Measurements from ENCODE around the gene NME8.
A peak's percentile ranks its signal among the peaks of the same experiment; 100 is the strongest.

NME8 gene

DNA sequence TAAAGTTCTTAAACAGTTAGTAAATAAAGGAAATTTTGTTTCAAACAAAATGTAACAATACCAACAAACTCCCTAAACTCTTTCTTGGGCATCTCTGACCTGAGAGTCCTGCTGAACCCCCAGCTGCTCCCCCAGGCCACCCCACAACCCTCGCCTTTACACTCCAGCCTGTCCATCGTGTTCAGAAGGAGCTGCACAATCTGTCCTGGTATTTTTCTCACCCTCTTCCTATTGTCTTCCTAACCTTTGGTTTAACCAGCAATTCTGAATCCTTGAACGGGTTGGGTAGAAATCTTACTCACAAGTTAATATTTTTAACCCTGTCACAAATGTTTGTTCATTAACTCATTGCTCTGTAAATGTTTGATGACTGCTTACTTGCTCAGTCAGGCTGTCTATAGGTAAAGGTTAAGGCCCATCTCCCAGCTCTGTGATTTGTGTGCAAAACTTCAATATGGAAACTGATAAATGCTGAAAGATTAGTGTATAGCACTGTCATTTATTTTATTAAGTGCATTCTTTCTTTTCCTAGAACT is 51.4 kb downstream of the NME8 start:
- DNase-seq (ENCODE audit: low spot score) = no peak

DNA sequence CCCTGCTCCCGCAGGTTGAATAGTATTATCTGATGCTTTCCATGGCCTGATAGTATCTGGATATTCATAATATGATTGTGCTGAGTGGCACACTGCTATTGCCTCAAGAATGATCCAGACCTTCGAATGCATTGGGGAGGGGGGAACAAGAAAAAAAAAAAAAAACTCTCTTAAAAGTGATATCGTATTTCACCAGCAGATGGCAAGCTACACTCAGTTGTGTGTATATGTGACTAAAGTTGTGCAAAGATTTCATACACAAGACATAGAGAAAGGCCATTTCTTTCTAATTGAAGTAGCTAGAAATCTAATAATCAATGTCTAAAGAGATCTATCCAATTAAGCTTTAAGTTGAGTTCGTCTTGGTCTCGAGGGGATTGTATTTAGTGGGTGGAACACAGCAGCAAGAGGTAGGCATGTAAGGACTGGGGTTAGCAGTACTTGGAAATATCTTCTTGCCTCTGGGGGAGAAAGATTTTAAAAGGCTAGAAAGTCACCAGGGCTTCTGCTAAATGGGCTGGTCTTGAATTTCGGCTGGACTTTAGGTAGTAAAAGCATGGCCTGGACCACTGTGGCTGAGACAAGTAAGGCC is 52.9 kb downstream of the NME8 start:
- peak; percentile 43 for DNase-seq (ENCODE audit: low spot score)

DNA sequence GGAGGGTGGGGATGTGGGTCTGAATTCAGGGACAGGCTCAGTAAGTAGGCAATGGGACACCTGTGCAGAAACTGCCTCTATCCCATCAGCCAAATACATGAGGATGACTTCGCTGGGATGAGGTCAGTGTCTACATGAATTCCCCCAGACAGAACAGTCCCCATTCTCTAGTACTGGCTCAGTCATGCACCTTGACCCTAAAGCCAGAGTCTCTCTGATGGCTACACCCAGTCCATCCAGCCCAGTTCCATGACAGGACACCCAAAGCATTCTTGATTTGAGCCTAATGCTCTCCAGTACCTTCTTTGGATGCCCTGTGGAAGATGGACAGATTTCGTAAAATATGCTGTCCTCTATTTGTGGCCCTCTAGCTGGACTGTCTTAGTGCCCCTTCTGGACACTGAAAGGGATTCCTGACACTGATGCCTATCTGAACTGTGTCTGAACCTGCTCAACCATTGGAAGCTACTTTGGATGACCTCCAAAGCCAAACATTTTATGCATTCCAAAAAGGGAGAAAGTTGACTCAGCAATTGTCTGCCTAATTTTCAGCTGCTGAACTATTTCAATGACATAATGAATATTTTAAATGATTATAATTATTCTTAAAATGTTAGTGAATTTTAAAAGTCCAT is 53.6 kb downstream of the NME8 start:
- no peak for DNase-seq (ENCODE audit: low spot score)

DNA sequence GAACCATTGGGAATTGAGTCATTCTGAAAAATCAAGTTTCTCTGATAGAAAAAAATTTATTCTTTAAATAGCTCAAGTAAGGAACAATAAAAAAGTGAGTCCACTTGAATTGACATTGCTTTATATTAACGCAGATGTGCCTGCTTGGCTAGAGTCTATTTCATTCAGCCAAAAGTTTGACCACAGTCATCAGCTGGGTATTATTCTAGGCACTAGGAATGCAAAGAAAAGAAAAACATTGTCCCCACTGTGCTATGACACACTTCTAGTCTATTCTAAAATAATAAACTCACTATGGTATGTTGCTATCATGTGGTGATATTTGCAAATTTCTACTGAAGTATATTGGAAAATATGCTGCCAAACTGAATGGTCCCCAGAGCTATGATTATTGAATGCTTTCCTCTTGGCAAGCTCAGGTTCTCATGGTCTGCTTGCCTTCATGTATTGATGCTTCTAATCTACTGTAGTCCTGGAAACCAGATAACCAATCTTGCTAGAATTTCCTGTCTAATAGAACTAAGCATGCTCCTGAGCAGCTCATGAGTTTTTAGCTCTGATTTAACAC is 59.9 kb downstream of the NME8 start:
- DNase-seq (ENCODE audit: low spot score) = no peak

DNA sequence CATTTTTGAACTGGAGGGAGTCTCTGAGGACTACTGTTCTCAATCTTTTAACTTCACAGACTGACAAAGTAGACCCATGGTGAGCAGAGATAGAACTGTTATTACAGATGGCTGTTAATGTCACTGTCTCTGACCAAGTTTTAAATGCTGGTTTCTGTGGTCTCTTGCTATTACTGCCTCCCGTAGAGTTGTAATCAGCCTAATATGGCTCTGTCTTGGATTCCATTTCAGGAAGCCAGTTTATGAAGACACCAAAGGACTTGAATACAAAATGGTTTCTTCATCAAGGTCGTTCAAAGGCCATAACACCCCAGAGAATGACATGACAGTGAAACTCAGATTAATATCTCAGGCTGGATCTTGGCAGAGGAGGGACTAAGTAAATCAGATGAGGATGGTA is 64.4 kb downstream of the NME8 start:
- DNase-seq (ENCODE audit: low spot score) = no peak

DNA sequence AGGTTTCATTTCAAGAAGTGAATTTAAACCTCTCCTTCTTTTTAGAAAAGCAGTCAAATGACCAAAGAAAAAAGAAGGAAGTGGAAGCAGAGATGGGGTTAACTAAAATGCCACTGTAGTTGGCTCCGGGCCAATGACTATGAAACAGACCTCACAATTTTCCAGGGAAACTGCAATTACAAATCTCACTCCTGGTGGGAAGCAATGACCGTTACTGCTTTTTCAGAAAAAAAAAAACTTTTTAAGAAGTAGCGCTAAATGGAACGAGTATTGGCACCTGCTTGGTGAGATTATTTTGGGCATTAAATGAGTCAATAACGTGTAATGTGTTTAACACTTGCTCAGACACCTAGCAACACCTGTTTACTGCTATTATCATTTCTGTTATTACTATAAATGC is 67.0 kb downstream of the NME8 start:
- DNase-seq (ENCODE audit: low spot score) = no peak

DNA sequence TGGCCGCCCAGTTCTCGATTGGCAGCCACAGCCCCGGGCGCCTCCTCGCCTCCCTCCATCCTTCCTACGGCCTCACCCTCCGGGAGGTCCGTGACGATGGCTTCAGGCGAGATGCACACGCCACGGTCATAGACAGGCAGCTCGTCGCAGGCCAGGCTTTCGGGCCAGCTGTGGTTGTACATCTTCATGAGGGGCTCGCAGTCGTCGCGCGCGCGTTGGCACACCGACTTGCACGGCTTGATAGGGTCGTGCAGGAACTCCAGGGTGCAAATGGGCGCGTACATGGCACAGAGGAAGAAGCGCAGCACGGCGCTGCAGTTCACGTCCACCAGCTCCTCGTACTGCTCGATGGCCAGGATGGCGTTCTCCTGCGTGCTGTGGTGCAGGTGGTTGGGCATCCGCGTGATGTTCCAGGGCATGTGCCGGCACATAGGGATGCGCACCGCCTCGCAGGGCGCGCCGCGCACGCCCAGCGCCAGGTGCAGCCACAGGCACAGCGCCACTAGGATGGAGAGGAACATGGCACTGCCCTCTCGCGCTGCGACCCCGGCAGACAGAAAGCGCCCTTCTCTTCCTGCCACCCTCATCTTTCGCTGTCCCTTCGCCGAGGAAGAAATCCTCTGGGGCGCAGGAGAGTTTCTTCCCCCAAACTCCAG is 67.7 kb downstream of the NME8 start:
- peak; percentile 59 for DNase-seq (ENCODE audit: low spot score)

DNA sequence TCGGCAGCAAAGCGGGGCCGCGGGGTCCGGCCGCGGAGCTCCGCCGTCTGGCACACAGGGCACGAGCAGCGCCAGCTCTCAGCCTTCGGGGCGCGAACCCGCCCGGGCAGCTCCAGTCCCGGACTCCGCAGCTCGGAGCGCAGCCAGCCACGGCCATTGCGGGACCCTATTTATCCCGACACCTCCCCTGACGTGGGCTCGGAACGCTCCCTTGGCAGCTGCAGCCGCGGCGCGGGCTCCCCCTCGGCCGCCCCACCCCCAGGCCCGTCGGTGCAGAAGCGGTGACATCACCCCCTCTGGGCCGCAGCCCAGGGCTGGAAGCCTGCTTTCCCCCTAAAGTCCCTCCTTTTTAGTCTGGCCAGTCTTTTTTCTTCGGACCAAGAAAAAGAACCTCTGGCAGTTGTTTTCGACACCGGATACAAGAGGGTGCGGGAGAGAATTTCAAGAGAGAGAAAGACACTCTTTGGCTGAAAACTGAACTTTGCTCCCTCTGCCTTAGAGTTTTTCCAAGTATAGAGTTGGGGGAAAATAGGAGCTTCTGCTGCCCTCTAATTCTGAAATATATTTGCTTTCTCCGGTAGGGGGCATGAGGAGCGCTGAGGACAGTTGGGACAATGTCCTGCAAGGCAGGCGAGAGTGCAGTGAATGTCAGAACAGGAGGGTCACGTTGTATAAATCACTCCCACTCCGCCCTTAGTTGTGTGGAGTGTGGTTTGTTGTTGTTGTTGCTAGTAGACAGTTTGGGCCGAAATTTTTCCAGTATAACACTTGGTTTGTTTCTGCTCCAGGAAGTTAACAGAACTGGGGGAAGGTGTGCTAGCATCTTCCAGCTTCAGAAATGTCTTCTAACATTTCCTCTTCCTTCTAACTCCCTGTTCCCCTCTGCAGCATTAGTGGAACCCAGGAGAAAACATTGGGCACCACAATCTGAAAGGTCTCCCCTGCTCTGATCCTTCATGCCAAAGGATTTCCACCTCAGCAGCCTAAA is 68.6 kb downstream of the NME8 start, which contains the start of gene SFRP4:
TSS of gene SFRP4 (minus strand) at position 145 of the 988 bp plus-strand sequence. CDS start 280 bp downstream, outside the sequence.
- peak; percentile 58 for DNase-seq (ENCODE audit: low spot score)

DNA sequence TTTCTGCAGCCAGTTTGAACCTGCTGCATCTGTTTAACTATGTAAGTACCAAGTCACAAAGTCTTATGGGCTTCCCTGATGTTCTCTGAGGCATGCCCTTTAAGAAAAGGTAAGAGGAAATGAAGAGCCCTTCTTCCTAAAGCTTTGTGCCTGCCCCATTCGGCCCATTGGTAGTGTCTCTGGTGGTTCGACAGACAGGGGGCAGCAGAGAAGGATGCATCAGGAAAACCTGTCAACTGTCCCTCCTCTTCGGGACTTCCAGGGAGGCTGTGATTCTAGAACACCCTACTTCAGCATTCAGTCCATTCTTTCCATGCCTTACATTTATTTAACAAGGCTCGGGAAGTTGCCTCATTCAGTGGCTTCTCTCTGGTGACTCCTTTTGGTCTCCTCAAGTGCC is 70.1 kb downstream of the NME8 start:
- no peak for DNase-seq (ENCODE audit: low spot score)

DNA sequence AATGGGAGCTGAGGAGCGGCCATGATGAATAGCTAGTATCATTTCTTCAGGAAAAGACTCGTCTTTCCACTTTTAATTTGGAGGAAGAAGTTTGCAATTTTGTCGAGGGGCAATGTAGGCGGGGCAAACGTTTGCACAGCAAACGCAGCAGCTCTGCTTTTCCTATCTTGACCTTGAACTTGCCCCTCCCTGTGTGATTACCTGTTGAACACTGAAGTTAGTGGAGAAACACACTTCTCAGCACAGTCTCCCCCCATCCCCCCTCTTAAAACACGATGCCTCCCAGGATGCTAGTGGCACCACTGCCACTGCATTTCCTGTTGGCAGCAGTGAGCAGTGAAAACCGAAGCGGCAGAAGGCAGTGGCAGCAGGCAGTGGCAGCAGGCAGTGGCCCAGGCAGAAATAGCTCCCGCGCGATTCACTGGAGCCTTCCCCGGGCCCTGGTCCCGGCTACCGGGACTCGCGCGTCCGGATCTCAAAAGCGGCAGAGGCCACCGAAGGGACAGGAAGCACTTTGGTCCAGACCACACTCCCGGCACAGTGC is 72.0 kb downstream of the NME8 start, which contains the start of gene EPDR1:
TSS of gene EPDR1 (plus strand) at position 336 of the 544 bp plus-strand sequence. CDS start 300 bp downstream, outside the sequence.
- peak; percentile 80 for DNase-seq (ENCODE audit: low spot score)

DNA sequence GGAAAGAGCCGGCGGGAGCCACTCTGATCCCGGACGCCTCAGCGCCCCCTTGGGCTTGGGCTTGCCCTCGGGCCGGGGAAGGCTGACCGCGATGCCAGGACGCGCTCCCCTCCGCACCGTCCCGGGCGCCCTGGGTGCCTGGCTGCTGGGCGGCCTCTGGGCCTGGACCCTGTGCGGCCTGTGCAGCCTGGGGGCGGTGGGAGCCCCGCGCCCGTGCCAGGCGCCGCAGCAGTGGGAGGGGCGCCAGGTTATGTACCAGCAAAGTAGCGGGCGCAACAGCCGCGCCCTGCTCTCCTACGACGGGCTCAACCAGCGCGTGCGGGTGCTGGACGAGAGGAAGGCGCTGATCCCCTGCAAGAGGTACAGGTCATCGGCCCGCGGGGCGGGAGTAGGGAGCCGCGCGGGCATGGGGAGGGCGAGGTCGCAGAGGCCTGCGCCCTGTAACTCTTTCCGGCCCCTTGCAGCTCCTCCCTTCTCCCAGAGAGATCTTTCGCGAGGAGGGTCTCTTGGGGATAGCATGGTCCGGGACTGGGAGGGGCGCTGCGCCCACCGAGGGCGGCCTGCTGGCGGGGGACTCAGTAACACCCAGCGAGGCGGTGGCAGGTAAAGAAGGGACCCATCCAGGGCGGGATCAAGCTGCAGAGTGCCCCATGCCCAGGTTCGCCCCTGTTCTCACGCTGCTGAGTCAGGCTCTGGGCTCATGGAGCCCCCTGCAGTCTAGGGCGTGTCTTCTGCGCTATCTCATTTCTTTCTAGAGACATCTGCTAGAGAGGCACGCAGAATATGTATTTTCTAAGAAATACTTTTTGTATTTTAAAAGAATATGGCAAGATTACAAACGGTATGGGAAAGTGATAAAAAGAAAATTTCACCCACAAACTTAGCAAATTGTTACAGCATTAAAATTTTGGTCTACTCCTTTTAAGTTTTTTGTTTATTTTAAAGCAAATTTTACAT is 72.7 kb downstream of the NME8 start:
- DNase-seq (ENCODE audit: low spot score) = peak; percentile 77

DNA sequence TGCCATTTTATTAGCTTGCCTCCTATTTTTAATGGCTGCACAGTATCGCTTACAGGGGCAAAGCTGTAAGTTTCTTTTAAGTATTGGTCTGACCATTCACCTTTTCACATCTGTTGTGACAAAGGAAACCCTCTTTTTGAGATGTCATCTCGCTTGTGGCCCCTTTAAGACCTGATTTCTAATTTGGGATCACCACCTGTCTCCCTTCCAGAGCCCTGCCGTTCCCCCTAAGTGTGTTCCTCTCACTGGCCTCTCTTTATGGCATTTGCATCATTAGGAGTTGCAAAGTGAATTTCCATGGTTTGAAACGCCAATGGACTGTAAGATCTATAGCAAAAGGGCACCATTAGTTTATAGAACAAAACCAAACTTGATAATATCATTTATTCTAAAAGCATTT is 73.5 kb downstream of the NME8 start:
- DNase-seq (ENCODE audit: low spot score) = no peak

DNA sequence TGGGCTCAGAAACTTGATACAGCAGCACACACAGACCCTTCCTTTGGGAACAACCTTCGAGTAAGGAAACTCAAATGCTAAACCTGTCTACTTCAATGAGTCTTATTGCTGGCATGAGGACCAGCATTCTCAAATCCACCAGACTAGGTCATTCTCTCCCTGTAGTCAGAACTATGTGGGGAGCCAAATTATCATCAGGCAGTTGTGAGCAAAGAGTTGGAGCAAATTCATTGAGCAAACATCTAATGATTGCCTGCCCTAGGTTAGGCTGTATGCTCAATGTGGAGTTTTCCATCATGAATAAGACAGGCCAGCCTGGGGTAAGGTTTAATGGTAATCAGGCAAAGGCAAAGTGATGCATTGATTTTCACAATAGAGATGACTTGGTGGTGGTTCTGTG is 75.6 kb downstream of the NME8 start:
- no peak for DNase-seq (ENCODE audit: low spot score)

DNA sequence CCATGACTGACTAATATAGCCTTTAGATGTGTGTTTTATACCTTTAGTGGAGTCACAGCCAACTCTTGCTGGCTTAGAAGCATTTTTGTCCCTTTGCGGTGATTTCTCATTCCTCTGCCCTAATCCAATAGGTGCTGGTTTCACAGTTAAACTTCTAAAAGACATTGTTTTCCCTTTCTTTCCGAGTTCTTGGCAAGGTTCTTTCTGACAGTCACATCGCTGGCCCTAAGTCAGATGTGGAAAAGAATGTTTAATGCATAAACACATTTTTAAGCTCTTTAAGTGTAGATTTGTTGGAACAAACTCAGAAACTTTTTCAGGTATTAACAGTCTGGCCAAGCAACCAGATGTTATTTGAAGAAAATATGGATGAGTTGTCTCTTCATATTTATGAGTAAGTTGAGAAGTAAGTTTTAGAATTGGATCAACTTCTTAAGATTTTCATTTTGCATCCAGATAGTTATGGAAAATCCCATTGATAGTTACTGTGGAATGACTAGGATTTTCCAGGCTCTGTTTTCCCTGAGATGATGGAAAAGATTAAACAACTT is 76.2 kb downstream of the NME8 start:
- DNase-seq (ENCODE audit: low spot score) = no peak

DNA sequence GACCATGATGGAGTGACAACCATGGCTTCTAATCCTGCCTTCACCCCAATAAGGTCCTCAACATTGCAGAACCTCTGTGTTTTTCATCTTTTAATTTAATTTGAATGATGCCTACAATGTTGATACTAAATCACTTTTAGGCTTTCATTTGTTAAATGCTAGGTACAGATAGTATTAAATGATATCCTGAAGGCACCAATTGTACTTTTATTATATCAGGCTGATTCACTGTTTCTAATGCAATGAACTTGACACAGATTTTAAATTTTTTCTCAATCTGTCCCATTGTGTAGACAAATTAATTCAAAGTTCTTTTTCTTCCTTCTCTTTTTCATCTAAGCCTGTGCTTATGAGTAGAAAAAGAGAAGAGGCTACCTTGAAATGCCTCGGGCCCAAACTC is 77.2 kb downstream of the NME8 start:
- DNase-seq (ENCODE audit: low spot score) = no peak

DNA sequence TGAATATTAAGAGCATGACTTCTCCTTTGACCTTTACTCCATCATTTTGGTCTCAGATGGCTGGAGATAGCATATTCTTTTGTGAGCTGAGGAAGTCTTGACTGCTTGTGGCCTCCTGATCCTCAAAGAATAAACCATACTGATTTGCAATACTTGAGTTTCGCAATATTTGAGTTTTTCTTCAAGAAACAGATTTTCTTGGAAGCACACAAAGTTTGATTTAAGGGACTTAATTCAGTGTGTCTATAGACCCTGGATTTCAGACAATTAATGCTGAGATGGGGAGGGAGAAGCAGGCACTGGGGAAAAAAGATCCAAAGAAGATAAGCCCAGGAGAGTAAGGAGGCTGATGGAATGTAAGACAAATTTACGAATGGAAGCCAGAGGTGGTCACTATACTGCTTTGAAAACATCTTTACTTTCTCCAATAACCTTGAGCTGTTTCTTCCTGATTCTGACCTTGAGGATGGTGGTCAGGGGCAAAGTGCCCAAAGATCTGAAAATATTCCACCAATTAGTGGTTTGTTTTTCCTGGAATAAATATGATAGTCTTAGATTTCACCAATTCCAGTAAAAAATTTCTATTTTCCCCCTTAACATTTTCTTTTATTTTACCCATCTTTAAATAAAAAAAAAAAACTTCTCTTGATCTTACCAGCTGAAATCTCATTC is 79.5 kb downstream of the NME8 start:
- no peak for DNase-seq (ENCODE audit: low spot score)

DNA sequence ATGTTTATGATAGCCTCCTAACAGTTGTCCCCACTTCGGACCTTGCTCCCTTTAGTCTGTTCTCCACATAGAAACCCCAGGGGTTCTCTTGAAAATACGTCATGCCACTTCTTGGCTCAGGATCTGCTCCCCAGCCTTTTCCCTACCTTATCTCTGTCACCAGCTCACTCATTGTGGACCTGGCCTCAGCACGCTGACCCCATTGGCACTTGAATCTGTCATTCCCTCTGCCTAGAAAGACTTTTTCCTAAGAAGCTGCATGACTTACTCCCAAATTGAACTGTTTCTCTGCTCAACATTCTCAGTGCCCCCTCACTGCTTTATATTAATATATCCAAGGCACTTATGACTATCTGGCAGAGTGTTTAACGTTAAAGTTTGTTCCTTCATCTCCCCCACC is 80.5 kb downstream of the NME8 start:
- DNase-seq (ENCODE audit: low spot score) = no peak

DNA sequence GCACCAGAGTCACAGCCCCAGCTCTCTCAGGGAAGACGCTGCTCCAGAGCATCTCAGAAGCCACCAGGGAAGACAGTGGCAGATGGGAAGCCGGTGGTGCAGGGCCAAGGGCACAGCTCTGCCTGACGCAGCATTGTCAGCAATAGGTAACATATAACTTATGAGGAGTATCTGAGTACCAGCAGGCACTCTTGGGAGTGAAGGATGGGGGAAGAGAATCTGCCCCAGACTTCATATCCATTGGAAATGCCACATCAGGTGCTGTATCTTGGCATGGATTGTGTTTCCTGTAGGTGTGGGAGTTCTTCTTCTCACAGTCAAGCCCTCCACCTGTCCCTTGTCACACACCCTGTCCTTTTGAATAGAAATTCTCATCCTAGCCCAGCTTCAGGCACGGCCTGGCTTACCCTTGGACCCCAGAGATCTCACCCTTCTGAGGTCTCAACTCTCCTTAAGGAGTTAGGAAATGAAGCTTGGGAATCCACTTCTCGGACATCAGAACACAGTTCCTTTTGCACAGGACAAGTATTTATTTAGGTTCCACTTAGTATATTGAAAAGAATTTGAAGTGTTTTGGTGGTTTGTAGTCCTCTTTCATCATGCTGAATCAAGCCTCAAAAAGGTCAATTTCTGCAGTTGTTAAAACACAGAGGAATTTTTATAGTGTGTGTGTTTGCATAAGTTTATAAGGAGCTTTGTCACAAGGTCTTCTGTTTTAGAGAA is 82.0 kb downstream of the NME8 start:
- DNase-seq (ENCODE audit: low spot score) = no peak

DNA sequence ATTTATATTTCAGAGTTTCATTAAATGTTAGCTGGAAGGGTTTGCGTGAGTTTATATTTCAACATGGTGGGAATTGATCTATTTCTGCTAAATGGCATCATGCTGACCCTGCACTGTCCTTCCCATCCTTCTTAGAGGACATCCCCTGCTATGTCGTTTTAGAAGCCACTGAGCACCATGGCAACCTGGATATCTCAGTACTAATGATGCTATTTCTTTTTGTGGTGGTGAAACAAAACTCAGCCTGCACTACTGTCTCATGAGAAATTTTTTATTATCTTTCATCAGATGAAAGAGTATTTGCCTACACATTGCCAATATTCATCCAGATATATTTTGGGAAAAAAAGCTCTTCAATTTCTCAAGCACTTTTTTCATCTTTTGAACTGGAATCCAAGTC is 84.1 kb downstream of the NME8 start:
- no peak for DNase-seq (ENCODE audit: low spot score)

Data from D341Med (cell line).